Raji (cell line): ENCODE measurements around the gene RAB1B.

Experiments used
- POLR2A ChIP-seq: IDR thresholded peaks from 2 replicates; pipeline ENCODE4 v1.6.1; 2011; ENCODE audit warnings: low read depth, low read length, control low read depth; ENCODE audit not compliant: insufficient read depth

Gene RAB1B

GRCh38 chr11:66287211-66287888 is 18.9 kb downstream of the RAB1B start:
- TF ChIP-seq POLR2A, result no peak

GRCh38 chr11:66287889-66288670 is 19.6 kb downstream of the RAB1B start:
- no peak for TF ChIP-seq POLR2A

DNA sequence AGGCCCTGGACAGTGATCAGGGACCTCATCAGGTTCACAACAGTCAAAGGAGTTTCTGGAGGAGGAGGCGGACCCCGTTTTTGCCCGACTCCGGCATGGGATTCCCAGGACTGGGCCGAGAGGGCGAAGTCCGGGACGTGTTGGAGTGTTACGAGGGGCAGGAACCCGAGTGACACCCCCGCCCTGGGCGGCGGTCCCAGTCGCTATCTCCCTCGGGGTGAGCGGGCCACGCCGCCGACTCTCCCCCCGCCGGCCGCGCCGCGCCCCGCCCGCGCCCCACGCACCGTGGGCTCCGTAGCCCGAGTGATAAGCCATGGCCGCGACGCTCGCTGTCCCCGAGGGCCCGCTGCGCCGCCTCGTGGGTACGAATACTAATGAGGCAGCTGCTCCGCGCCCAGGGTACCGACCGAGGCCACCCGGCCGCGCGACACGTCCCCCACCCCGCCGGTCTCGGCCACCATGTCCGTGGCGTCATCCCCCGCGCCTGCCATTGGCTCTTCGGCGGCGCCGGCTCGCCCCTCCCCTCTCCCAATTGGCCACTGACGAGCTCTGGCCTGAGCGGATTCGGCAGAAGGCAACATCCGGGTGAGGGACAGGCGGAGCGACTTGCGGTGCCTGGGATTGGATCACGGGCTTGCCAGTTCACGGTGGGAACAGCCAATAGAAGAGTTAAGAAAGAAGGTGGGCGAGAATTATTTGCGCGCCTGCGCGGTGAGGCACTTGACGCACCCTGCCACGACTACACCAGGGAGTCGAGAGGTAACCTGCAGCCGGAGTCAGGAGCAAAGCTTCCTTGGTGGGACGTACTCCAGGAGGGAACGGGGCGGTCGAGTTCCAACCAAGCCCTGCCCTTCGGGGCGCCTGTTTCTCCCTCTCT is 20.5 kb downstream of the RAB1B start, which contains the start of gene YIF1A:
Gene YIF1A (minus strand): TSS at position 473 of the 877 bp plus-strand sequence. CDS start 158 bp downstream, at position 315.
- peak; percentile 89 for TF ChIP-seq POLR2A

- no peak for TF ChIP-seq POLR2A
Observed at GRCh38 chr11:66289548-66290329, 21.3 kb downstream of the RAB1B start.

GRCh38 chr11:66290330-66290621 is 21.8 kb downstream of the RAB1B start:
- TF ChIP-seq POLR2A, result no peak

GRCh38 chr11:66291303-66291705 is 22.9 kb downstream of the RAB1B start:
- TF ChIP-seq POLR2A, result no peak

GRCh38 chr11:66291706-66292542 is 23.5 kb downstream of the RAB1B start, which contains the start of gene TMEM151A:
TMEM151A (plus strand) TSS chr11:66291894; CDS start chr11:66292014, 120 bp downstream.
- TF ChIP-seq POLR2A, result no peak

- no peak for TF ChIP-seq POLR2A
Observed at GRCh38 chr11:66292543-66293332, 24.3 kb downstream of the RAB1B start.

DNA sequence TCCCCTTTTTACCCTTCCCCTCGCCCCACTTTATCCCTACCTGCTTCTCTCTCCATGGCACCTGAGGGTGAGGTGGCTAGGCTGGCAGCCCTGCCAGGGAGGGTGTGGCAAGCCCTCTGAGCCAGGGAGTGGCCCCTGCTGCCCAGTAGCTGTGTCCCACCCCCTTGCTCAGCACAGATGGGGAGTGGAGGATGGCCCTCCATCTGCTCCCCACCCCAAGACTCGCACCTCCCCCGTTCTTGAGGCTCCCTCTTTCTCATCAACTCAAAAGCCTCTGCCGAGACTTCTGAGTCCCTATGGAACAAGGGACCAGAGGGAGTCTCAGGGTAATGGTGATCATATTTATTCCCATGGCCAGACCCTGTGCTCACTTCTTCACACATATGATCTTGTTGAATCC is 24.9 kb downstream of the RAB1B start:
- TF ChIP-seq POLR2A, result no peak

GRCh38 chr11:66293777-66294625 is 25.6 kb downstream of the RAB1B start:
- TF ChIP-seq POLR2A, result no peak

- no peak for TF ChIP-seq POLR2A
Observed at GRCh38 chr11:66294626-66295620, 26.5 kb downstream of the RAB1B start.

GRCh38 chr11:66297610-66298009 is 29.2 kb downstream of the RAB1B start:
- no peak for TF ChIP-seq POLR2A
